ENCODE results near the gene CELA2B. TPM values are rescaled to one million over a fixed set of nuclear protein-coding genes. Genes with fewer than 3 reads are reported as not detected.
A peak's percentile ranks its signal among the peaks of the same experiment; 100 is the strongest.
"Not testable (repeated sequence)": the region's sequence is repeated elsewhere in the genome, so short reads cannot be mapped to it uniquely, and the experiment has no call there.

CELA2B gene
- polyA plus RNA-seq, 3 donors, result not detected

- peak in 1 of 3 donors; percentile 52 for DNase-seq
- Histone ChIP-seq H3K79me2 (ENCODE audit: insufficient read depth, low read length) (no peaks in the 10 kb centered on the region), H3K36me3 (replicated peaks in 1 of 2; ENCODE audit: control insufficient read depth in 1 of 2, insufficient read depth in 2 of 2, low read length in 2 of 2) (no peaks in the 10 kb centered on the region), H2AFZ (ENCODE audit: insufficient read depth, low read depth, low read length, poor library complexity, severe bottlenecking) (no peak overlapping the region), H3K9me3 (replicated peaks in 1 of 2; ENCODE audit: control insufficient read depth in 1 of 2, insufficient read depth in 1 of 2, low read length in 2 of 2) (no peaks in the 10 kb centered on the region), H3K4me1 (ENCODE audit: control insufficient read depth in 1 of 2, insufficient read depth in 2 of 2, low read length in 2 of 2) (no peaks in the 10 kb centered on the region), H3K27ac (ENCODE audit: low read depth in 1 of 2, low read length in 2 of 2) (no peak overlapping the region), H3K9ac (ENCODE audit: insufficient read depth, low read length, poor library complexity, severe bottlenecking) (no peak overlapping the region), H3K4me2 (replicated peaks; ENCODE audit: extremely low read depth, low read length, poor library complexity, severe bottlenecking) (no peak overlapping the region), H3K27me3 (ENCODE audit: control insufficient read depth in 2 of 2, insufficient read depth in 2 of 2, low read length in 2 of 2) (no peaks in the 10 kb centered on the region), H3K4me3 (replicated peaks in 1 of 3; ENCODE audit: low read depth in 2 of 3, low read length in 3 of 3) (no peak overlapping the region), H4K20me1 (ENCODE audit: insufficient read depth, low read length) (no peaks in the 10 kb centered on the region)
- Mint-ChIP-seq H3K9me3 (peaks cover 0 to 2% (median 0%) of the 10 kb centered on the region in 7 donors), H3K27ac (no peak overlapping the region), H3K4me3 (peak overlapping the region in 1 of 2 donors; percentile 27), H3K27me3 (ENCODE audit: low read depth in 3 of 3) (peaks cover 0 to 2% (median 0%) of the 10 kb centered on the region in 3 donors), H3K36me3 (peaks cover 12 to 20% of the 10 kb centered on the region in 2 donors), H3K4me1 (no peaks in the 10 kb centered on the region)
- intact Hi-C loops (cut with micrococcal nuclease), result no loop called here
- 82% methylated on average over 4 of the region's 6 CpGs for WGBS (ENCODE audit: insufficient coverage)
- no peak for TF ChIP-seq CTCF (IDR thresholded peaks at IDR 0.05)
Observed at GRCh38 chr1:15485636-15486035, 9.7 kb downstream of the CELA2B start.

- intact Hi-C loops (cut with micrococcal nuclease); H3K27me3 ChIP-seq (ENCODE audit: control insufficient read depth in 2 of 2, insufficient read depth in 2 of 2, low read length in 2 of 2); H4K20me1 ChIP-seq (ENCODE audit: insufficient read depth, low read length); H2AFZ ChIP-seq (ENCODE audit: insufficient read depth, low read depth, low read length, poor library complexity, severe bottlenecking); H3K27ac Mint-ChIP-seq; H3K36me3 ChIP-seq (replicated peaks in 1 of 2; ENCODE audit: control insufficient read depth in 1 of 2, insufficient read depth in 2 of 2, low read length in 2 of 2); H3K9ac ChIP-seq (ENCODE audit: insufficient read depth, low read length, poor library complexity, severe bottlenecking); H3K4me2 ChIP-seq (replicated peaks; ENCODE audit: extremely low read depth, low read length, poor library complexity, severe bottlenecking); H3K4me3 ChIP-seq (replicated peaks in 1 of 3; ENCODE audit: low read depth in 2 of 3, low read length in 3 of 3); H3K9me3 Mint-ChIP-seq; H3K4me1 ChIP-seq (ENCODE audit: control insufficient read depth in 1 of 2, insufficient read depth in 2 of 2, low read length in 2 of 2); H3K79me2 ChIP-seq (ENCODE audit: insufficient read depth, low read length); H3K27me3 Mint-ChIP-seq (ENCODE audit: low read depth in 3 of 3); H3K9me3 ChIP-seq (replicated peaks in 1 of 2; ENCODE audit: control insufficient read depth in 1 of 2, insufficient read depth in 1 of 2, low read length in 2 of 2); DNase-seq; H3K27ac ChIP-seq (ENCODE audit: low read depth in 1 of 2, low read length in 2 of 2); H3K4me1 Mint-ChIP-seq; H3K4me3 Mint-ChIP-seq: not testable (repeated sequence)
- peaks cover 19 to 34% of the 10 kb centered on the region in 2 donors for H3K36me3 Mint-ChIP-seq
- 94% methylated on average over 8 of the region's 17 CpGs for WGBS (ENCODE audit: insufficient coverage)
Observed at GRCh38 chr1:15486844-15487610, 11.1 kb downstream of the CELA2B start.
